IPS-11a (cell line): ENCODE measurements around the gene ICAM2.
"Not testable (repeated sequence)": the region's sequence is repeated elsewhere in the genome, so short reads cannot be mapped to it uniquely, and the experiment has no call there.

Experiments
- H3K4me3 ChIP-seq: one replicate; pipeline ENCODE4 v1.5.1; 2013; ENCODE audit warnings: low read depth, low read length, control low read depth

ICAM2 gene

GRCh38 chr17:64042700-64043485 is 22.5 kb upstream of the ICAM2 start:
- H3K4me3 ChIP-seq: no peak overlapping the region

DNA sequence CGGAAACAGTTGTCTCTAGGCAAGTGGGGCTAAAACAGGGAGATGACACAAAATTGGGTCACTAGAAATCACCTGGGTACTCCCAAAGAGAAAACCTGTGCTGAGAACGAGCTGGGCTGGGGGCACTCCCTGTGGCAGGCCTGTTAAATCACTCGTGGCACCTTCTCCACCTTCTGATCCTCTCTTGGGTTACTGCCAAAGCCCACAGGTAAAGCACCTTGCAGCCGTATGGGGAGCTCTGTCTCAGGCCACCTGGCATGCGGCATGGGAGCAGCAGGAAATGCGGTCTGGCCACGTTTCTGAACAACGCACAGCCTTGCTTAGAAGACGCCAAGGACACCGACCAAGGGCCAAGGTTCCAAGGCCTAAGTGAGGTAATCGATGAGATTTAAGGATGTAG is 21.5 kb upstream of the ICAM2 start:
- no peak overlapping the region for H3K4me3 ChIP-seq

GRCh38 chr17:64040206-64040605 is 19.8 kb upstream of the ICAM2 start:
- no peak overlapping the region for H3K4me3 ChIP-seq

GRCh38 chr17:64039106-64039400 is 18.6 kb upstream of the ICAM2 start:
- H3K4me3 ChIP-seq: no peak overlapping the region

- H3K4me3 ChIP-seq: no peak overlapping the region
Measured at GRCh38 chr17:64038331-64039105, 18.1 kb upstream of the ICAM2 start.

DNA sequence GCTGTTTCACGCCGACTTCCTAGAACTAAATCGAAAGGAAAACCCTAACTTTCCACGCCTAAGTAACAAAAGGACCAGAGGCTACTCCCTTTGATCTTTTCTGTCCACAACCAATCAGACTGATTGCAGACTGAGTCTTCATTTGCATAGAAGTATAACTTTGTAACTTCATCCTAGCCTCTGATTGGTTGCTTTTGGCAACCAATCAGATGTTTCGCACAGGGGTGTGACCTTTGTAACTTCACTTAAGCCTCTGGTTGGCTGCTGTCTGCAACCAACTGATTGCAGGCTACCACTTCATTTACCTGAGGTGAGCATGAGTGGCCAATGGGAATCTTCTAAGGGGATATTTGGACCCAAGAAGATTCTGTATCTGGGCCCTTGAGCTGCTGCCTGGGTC is 17.4 kb upstream of the ICAM2 start:
- H3K4me3 ChIP-seq: no peak overlapping the region

- H3K4me3 ChIP-seq: no peak overlapping the region
Measured at GRCh38 chr17:64037180-64037579, 16.7 kb upstream of the ICAM2 start.

DNA sequence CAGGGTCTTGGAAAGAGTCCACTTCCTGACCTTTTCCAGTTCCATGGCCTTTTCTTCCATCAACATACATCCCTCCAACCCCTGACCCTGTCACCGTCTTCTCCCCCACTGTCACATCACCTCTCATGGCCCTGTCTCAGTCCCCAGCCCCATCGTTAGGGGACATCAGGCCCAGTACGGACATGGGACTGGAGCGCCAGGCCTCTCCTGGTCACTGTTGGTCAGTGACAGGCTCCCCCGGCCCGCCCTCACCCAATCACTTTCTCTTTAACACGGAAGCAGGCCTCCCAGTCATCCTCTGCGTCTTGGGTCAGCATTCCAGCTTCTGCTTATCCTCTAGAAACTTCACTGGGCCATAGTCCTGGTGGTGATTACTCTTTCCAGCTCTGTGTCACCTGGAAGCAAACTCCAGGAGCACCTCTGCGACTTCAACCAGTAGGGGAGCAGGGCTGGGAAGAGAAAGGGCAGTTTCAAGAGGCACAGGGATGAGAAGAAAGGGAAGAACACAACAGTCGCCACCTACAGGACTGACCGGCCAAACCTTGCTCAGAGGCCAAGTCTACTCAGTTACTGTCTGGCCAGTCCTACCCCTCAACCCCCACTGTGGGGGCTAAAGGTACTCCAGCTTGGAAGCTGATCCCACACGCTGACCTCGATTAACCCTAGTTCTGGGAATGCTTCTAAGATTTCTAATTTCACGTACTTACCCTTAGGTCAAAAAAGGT is 15.9 kb upstream of the ICAM2 start:
- no peak overlapping the region for H3K4me3 ChIP-seq

DNA sequence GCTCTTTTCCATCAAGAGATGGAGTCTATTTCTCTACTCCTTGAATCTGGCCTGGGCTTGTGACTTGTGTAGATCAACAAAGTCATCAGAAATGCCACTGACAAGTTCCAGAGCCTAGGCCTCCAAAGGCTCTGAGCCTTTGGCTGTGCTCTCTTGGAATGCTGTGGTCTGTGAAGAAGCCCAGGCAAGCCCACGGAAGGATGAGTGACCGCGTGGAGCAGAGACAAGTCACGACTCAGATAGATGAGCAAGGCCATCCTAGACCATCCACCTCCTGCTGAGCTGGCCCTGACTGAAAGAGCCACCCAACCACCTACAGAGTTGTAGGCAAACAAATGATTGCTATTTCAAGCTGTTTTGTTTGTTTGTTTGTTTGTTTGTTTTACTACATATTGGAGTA is 11.6 kb upstream of the ICAM2 start:
- H3K4me3 ChIP-seq: no peak overlapping the region

DNA sequence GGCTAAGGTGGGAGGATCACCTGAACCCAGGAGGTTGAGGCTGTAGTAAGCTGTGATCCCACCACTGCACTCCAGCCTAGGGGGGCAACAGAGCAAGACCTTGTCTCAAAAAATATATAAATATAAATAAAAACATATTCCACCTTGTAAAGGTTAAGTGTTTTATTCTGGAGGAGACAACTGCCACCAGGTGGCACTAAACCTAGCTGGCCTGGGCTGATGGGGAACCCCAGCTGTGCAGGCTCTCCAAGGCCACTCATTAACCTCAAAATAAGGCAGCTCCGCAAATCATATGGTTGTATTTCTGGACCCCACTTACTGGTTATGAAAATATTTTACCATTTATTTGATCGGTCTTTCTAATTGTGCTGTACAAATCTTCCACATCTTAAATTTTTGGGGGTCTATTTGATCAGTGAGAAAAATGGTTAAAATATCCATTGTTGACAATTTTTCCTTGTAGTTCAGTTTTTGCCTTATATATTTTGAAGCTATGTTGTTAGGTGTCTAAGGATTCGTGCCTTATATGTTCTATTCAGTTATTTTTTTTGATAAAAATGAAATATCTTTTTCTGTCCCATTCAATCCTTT is 8.5 kb upstream of the ICAM2 start:
- H3K4me3 ChIP-seq: no peak overlapping the region

DNA sequence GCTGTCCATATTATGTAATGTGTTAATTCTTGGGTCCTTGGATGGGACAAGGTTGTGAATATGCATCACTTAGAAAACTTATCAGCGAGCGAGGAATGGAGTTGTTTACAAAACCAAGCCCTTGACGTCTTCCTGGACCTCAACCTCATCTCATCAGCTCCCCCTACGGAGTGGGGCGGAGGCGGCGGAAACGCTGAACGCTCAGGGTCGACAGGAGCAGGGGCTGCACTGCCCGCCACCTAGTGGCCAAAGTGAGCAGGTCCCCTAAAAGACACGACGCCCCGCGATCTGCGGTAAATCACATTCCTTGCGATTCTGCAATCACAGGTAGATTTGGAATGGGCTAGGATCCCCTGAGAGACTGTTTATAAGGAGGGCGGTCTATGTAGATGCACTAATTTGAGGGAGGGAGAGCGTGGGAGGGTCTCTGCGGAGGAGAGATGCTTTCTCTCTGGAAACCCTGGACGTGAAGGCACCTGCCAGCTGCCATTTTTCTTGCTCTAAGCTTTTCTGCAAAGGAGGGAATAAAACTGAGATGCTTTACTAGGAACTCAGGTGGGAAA is 5.4 kb upstream of the ICAM2 start:
- H3K4me3 ChIP-seq: no peak overlapping the region

DNA sequence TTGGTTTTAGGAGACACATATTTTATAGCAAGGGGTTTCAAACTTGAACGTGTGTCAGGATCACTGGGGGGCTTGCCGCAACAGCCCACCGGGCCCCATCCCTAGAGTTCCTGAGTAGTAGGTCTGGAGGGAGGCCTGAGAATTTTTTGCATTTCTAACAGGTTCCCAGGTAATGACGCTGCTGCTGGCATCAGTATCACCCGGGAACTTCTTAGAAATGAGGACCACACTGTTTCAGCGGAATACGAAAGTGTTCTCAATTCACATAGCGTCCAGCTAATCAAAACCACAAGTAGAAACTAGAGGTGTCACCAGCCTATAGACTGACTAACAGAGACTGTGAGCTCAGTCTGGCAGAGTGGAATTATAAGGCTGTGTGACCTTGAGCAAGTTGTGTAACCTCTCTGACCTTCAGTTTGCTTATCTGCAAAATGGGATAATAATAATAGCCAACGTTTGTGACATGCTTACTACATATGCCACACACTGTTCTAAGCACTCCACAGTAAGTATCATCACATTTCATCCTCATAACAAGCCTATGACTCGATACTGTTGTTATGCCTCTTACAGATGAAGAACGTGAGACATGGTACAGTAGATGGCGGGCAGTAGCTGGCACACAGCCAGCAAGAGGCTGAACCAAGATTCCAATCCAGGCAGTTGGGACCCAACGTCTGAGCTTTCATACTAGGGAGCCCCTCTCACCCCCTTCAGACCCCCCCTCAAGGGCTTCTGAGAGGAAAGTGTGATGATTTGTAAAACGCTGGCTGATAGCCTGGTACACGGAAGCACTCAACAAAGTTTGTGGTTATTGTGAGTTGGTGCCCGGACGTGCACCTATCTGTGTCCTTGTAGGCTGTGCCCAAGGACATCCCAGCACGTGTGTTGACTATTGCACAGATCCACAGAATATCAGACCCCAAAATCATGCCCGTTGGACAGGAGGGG is 4.6 kb upstream of the ICAM2 start:
- H3K4me3 ChIP-seq: no peak overlapping the region

DNA sequence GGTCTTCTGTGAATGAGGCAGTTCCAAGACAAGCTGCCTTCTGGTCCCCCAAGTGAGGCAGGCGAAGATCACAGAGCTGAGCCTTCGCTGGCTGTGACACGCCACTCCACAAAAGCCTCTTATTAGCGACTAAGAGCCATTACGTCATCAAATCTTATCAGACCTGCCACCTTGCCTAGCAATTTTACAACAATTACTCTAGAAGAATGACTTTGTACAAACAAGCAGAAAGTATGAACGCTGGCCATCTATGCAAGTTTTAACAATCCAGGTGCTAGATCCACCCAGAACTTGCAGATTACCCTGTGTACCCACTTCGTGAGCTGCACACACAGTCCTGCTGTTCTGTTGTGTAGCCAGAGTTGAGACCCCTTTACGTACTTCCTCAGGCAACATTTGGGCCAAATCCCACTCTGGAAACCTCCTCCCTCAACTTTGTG is 3.8 kb upstream of the ICAM2 start:
- H3K4me3 ChIP-seq: no peak overlapping the region

DNA sequence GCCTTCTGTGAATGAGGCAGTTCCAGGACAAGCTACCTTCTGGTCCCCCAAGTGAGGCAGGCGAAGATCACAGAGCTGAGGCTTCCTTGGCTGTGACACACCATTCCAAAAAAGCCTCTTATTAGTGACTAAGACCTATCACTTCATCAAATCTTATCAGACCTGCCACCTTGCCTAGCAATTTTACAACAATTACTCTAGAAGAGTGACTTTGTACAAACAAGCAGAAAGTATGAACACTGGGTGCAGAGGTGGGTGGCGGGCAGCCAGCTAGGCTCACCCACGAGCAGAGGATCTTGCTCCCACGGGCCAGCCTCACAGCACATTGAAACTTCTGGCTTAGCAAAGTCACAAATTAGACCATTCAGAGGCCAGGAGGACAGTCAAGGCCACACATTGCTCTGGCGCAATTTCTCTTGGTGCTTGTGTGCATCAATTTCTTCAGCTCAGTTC is 2.2 kb upstream of the ICAM2 start:
- no peak overlapping the region for H3K4me3 ChIP-seq

GRCh38 chr17:64019551-64019961 is 877 bp downstream of the ICAM2 start:
- not testable (repeated sequence) for H3K4me3 ChIP-seq

DNA sequence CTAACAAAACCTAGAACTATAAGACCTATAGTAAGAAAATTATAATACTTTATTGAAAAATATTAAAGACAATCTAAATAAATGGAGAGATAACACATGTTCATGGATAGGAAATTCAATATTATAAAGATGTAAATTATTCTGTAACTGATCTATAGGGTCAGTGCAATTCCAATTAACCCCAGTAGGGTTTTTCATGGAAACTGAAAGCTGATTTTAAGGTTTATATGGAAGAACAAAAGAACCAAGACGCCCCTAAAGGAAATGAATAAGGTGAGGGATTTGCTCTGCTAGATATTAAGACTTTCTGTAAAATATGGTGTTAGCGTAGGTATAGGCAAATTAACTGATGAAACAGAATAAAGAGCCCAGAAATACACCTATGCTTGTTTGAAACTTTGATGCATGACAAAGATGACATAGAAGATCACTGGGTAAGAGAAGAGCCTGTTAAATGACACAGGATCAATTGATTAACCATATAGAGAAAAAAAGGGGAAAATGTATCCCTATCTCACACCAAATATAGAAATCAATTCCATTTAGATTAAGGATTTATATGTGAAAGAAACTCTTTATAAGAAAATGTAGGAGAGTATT is 3.0 kb downstream of the ICAM2 start:
- no peak overlapping the region for H3K4me3 ChIP-seq

DNA sequence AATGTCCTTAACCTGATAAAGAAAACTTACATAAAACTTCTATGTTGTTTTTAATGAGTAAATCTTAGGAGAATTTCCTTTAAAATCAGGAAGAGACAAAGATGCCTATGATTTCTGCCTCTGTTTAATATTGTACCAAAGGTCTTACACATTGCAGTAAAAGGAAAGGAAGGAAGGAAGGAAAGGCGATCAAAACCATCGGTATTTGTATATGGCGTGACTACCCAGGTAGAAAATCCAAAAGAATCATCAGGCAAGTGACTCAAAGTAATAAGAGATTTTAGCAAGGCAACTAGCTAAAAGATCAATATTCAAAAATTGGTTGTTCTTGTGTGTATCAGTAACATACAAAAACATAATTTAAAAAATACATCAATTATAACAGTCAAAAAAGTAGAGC is 3.5 kb downstream of the ICAM2 start:
- H3K4me3 ChIP-seq: no peak overlapping the region

- no peak overlapping the region for H3K4me3 ChIP-seq
Measured at GRCh38 chr17:64016231-64016784, 4.1 kb downstream of the ICAM2 start.

GRCh38 chr17:64015447-64015846 is 5.0 kb downstream of the ICAM2 start:
- H3K4me3 ChIP-seq: no peak overlapping the region
